ENCODE data around the gene KDM6A. TPM values are rescaled to one million over a fixed set of nuclear protein-coding genes. Genes with fewer than 3 reads are reported as not detected.

The KDM6A gene
- total RNA-seq, 6 donors from 2014 or later, result 19.9 to 62.0 (median 26.6) TPM

- TF ChIP-seq CTCF (IDR thresholded peaks at IDR 0.05), result no peak
- no peak for TF ChIP-seq POLR2AphosphoS5 (IDR thresholded peaks at IDR 0.05)
- TF ChIP-seq EP300 (IDR thresholded peaks at IDR 0.05), result no peak
- no peak for TF ChIP-seq POLR2A (IDR thresholded peaks at IDR 0.05)
- WGBS, 2 donors, result 57 to 73% methylated on average over 4 of the region's 4 CpGs
- Histone ChIP-seq H3K27ac (no peak overlapping the region), H3K4me1 (peaks cover 0 to 72% (median 35%) of the 10 kb centered on the region in 4 donors), H3K4me3 (no peak overlapping the region), H3K36me3 (no peaks in the 10 kb centered on the region), H3K9me3 (no peaks in the 10 kb centered on the region), H3K27me3 (no peaks in the 10 kb centered on the region)
- ATAC-seq (ENCODE audit: low FRiP score in 2 of 2) (no peak), DNase-seq (no peak)
Observed at GRCh38 chrX:44903830-44904530, 31.0 kb downstream of the KDM6A start.

GRCh38 chrX:44904542-44905115, 31.6 kb downstream of the KDM6A start:
- no peaks in the 10 kb centered on the region for H3K9me3 ChIP-seq
- peaks cover 0 to 70% (median 31%) of the 10 kb centered on the region in 4 donors for H3K4me1 ChIP-seq
- DNase-seq, result no peak
- no peak for TF ChIP-seq EP300 (IDR thresholded peaks at IDR 0.05)
- no peak for TF ChIP-seq POLR2A (IDR thresholded peaks at IDR 0.05)
- no peak for TF ChIP-seq POLR2AphosphoS5 (IDR thresholded peaks at IDR 0.05)
- no peak for TF ChIP-seq CTCF (IDR thresholded peaks at IDR 0.05)
- 54 to 77% methylated on average over 4 of the region's 4 CpGs for WGBS, 2 donors
- H3K36me3 ChIP-seq, result no peaks in the 10 kb centered on the region
- H3K27ac ChIP-seq, result no peak overlapping the region
- no peak overlapping the region for H3K4me3 ChIP-seq
- no peaks in the 10 kb centered on the region for H3K27me3 ChIP-seq
- no peak for ATAC-seq (ENCODE audit: low FRiP score in 2 of 2)

- no peak for TF ChIP-seq EP300 (IDR thresholded peaks at IDR 0.05)
- TF ChIP-seq POLR2AphosphoS5 (IDR thresholded peaks at IDR 0.05), result no peak
- TF ChIP-seq CTCF (IDR thresholded peaks at IDR 0.05), result no peak
- TF ChIP-seq POLR2A (IDR thresholded peaks at IDR 0.05), result no peak
- WGBS, 2 donors, result 89 to 98% methylated on average over 3 of the region's 3 CpGs
- Histone ChIP-seq H3K27ac (no peak overlapping the region), H3K4me1 (peaks cover 0 to 57% (median 24%) of the 10 kb centered on the region in 4 donors), H3K27me3 (no peaks in the 10 kb centered on the region), H3K9me3 (no peaks in the 10 kb centered on the region), H3K36me3 (no peaks in the 10 kb centered on the region), H3K4me3 (no peak overlapping the region)
- ATAC-seq (ENCODE audit: low FRiP score in 2 of 2) (no peak), DNase-seq (no peak)
Observed at GRCh38 chrX:44906041-44906440, 33.1 kb downstream of the KDM6A start.

- ATAC-seq (ENCODE audit: low FRiP score in 2 of 2) (no peak), DNase-seq (no peak)
- Histone ChIP-seq H3K4me3 (no peak overlapping the region), H3K4me1 (peaks cover 0 to 54% (median 23%) of the 10 kb centered on the region in 4 donors), H3K9me3 (no peaks in the 10 kb centered on the region), H3K27me3 (no peaks in the 10 kb centered on the region), H3K36me3 (no peaks in the 10 kb centered on the region), H3K27ac (no peak overlapping the region)
- 86 to 92% methylated on average over 6 of the region's 6 CpGs for WGBS, 2 donors
- TF ChIP-seq CTCF (IDR thresholded peaks at IDR 0.05) (no peak), POLR2AphosphoS5 (IDR thresholded peaks at IDR 0.05) (no peak), EP300 (IDR thresholded peaks at IDR 0.05) (no peak), POLR2A (IDR thresholded peaks at IDR 0.05) (no peak)
Observed at GRCh38 chrX:44906542-44906941, 33.6 kb downstream of the KDM6A start.

Data from upper lobe of left lung (tissue), 6 donors.